T-helper 2 cell treated with Interferon-gamma antibody and Interleukin-4, amounts not matched to agents 100 ng/mL and 5 ng/mL, for 36 hours (primary cell): ENCODE results near the gene RANBP2. TPM values are rescaled to one million over a fixed set of nuclear protein-coding genes. Genes with fewer than 3 reads are reported as not detected.
"Not testable (repeated sequence)": the region's sequence is repeated elsewhere in the genome, so short reads cannot be mapped to it uniquely, and the experiment has no call there.

Experiments
- intact Hi-C: fragments of 100-400 bp; cut with micrococcal nuclease; formaldehyde crosslinking; loops from one replicate; pipeline ENCODE4 v1.15.1; 2023
- total RNA-seq: library from RNA; stranded (reverse); gene quantifications from 2 replicates; pipeline ENCODE4 v1.2.3, GENCODE V29; 2022

Gene RANBP2
- 55.4 and 64.2 TPM in 2 replicates for total RNA-seq

GRCh38 chr2:108719149-108720044 is at the start of gene RANBP2:
Gene RANBP2, plus strand, starts transcription at chr2:108719482. Its CDS starts 125 bp downstream, at chr2:108719607.
- intact Hi-C loops: loop anchor here (1.0 to 2.0 kb wide), 5 partner anchors 67 to 270 kb away; partner anchors contain the start of genes CCDC138, GCC2 and LIMS1

- intact Hi-C loops: not testable (repeated sequence)
Observed at GRCh38 chr2:108670282-108670681, 49.0 kb upstream of the RANBP2 start.

DNA sequence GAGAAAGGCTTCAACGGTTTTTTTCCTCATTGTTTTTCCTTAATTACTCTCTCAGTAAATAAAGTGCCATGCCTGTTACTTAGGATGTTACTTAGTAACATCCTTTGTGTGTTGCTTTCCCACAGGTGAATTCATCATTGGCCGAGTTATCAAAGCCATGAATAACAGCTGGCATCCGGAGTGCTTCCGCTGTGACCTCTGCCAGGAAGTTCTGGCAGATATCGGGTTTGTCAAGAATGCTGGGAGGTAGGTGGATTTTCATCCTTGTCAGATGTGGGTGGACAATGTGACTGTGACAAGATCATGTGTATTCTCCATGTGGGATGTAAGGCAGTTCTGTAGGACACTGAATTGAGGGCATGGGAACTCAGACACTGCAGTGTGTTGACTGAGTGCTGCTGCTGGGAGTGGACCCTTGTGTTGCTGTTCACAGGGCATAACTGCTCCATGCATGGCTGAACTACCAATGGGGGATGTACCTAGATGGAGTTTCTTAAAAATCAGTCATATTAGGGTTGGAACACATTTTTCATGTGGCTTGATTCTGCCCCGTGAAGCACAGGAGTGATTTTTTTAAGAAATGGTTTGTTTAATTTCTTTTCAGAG is 47.0 kb upstream of the RANBP2 start:
- intact Hi-C loops: not testable (repeated sequence)

- intact Hi-C loops: not testable (repeated sequence)
Observed at GRCh38 chr2:108676522-108676921, 42.8 kb upstream of the RANBP2 start.

DNA sequence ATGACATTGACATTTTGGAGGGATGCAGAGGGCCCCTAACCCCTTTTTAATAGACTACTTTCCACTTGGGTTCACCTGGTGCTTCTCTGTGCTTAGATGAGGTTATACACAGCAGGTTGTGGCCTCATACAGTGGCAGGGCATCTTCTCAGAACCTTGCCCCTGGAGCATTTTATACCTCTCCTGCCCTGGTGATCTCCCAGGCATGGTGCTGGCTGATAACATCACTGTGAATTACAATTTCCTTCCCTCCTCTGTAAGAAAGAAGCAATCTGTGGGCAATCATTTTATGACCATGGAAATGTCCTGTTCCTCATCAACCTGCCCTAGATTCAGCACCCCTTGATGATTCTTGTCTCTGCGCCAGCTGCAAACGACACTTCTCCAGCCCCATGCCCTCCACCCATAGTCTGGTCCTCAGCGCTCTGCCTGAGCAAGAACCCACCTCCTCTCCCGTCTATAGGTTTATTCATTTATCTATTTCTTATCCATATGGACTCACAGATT is 42.0 kb upstream of the RANBP2 start:
- intact Hi-C loops: not testable (repeated sequence)

DNA sequence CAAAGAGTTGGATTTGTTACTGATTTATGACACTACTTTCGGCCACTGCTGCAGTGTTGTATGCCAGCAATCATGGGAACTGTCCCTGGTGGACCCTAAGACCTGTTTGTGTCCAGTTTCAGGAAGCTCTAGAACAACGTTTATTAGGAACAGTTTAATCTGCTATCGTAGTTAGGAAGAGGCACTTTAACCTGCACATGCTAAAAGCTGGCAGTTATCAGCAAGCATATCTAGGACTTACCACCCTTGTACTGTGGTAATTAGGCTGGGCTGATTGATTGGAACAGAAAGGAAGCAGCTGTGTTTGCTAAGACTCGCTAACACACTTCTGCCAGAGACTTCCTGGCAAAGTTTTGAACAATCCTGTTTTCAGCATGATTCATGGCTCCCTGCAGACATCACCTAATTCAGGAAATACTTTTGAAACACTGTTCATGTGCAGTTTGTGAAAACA is 41.1 kb upstream of the RANBP2 start:
- intact Hi-C loops: not testable (repeated sequence)

DNA sequence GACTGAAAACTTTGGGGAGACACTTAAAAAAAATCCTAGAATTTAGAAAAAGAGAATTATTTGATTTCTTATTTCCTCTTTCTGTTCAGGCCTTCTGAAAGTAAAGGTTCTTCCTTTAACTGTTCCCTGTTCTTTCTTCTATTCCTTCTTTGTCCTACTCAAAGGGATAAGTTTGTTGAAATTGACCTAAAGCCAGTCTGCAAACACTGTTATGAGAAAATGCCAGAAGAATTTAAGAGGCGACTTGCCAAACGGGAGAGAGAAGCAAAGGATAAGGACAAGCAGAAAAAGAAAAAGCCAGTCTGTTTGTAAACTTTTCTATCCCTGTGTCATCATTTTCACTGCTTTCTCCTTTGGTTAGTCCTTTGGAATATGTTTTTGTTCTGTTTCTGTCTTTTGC is 38.5 kb upstream of the RANBP2 start:
- intact Hi-C loops: not testable (repeated sequence)

GRCh38 chr2:108688818-108689756 is 30.2 kb upstream of the RANBP2 start:
- intact Hi-C loops: not testable (repeated sequence)

GRCh38 chr2:108690001-108690400 is 29.3 kb upstream of the RANBP2 start:
- intact Hi-C loops: not testable (repeated sequence)

DNA sequence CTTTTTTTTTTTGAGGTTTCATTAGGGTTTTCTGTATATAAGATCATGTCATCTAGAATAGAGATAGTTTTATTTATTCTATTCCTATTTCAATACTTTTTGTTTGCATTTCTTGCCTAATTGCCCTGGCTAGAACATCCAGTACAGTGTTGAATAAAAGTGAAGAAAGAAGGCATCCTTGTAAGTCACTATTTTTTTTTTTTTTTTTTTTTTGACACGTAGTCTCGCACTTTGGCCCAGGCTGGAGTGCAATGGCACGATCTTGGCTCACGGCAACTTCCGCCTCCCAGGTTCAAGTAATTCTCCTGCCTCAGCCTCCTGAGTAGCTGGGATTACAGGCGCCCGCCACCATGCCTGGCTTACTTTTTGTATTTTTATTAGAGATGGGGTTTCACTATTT is 27.8 kb upstream of the RANBP2 start:
- intact Hi-C loops: no loop called here

GRCh38 chr2:108701208-108701607 is 18.1 kb upstream of the RANBP2 start:
- intact Hi-C loops: no loop called here

- intact Hi-C loops: no loop called here
Observed at GRCh38 chr2:108701806-108702205, 17.5 kb upstream of the RANBP2 start.

DNA sequence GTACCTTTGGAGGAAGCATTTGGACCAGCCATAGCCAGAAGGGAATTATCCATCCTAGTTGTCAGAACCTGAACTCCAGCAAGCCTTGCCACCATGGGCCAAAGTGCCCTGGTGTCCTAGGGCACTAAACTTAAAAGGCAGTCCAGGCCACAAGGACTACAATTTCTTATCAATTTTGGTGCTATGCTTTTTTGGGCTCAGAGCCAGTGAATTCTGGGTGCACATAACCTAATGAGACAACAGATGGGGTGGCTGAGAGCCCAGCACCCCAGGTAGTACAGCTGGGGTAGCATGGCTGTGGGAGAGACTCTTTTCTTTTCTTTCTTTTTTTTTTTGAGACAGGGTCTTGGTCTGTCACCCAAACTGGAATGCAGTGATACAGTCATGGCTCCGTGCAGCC is 14.4 kb upstream of the RANBP2 start:
- intact Hi-C loops: no loop called here

GRCh38 chr2:108707300-108707699 is 12.0 kb upstream of the RANBP2 start:
- intact Hi-C loops: no loop called here

- intact Hi-C loops: not testable (repeated sequence)
Observed at GRCh38 chr2:108716971-108717370, 2.3 kb upstream of the RANBP2 start.

DNA sequence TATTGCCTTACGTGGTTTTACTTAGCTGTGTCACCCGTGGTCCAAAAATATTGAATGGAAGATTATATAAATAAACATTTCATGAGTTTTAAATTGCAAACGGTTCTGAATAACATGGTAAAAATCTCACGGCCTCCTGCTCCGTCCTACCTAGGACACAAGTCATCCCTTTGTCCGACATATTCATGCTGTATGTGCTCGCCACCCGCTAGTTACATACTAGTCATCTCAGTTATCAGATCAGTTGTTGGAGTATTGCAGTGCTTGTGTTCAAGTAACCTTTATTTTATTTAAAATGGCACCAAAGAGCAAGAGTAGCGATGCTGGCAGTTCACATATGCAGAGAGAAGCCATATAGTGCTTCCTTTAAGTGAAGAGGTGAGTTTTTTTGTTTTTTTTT is 6.8 kb downstream of the RANBP2 start:
- intact Hi-C loops: not testable (repeated sequence)

DNA sequence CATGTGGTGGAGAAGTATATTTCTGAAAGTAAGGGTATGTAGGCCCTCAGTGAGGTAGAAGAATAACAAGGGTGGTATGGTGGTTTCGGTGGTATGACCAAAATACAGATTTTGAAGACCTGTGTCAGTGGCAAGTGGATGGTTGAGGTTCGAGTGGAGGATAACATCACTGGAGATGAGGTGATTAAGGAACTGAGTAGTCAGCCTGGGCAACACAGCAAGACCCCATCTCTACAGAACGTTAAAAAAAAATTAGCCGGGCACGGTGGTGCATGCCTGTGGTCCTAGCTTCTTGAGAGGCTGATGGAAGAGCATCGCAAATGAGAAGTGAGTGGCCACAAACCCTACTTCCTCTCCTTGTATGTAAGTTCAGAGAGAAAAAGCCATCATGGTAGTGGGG is 15.4 kb downstream of the RANBP2 start:
- intact Hi-C loops: not testable (repeated sequence)

GRCh38 chr2:108757973-108758372 is 38.7 kb downstream of the RANBP2 start:
- intact Hi-C loops: not testable (repeated sequence)

DNA sequence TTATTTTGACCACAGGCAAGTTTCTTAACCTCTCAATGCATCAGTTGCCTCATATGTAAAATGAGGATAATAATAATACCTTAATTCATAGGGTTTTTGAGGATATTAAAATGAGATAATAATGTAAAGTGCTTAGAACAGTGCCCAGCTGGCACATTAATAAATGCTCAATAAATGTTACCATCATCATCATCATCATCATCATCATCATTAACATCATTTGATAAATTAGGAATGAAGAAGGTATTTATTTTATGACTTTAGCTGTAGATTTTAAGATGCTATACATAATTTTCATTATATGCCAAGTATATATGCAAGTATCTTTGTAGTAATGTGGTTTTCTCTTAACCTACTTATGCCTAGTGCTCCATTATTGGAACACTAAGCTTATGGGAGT is 43.3 kb downstream of the RANBP2 start:
- intact Hi-C loops: not testable (repeated sequence)

DNA sequence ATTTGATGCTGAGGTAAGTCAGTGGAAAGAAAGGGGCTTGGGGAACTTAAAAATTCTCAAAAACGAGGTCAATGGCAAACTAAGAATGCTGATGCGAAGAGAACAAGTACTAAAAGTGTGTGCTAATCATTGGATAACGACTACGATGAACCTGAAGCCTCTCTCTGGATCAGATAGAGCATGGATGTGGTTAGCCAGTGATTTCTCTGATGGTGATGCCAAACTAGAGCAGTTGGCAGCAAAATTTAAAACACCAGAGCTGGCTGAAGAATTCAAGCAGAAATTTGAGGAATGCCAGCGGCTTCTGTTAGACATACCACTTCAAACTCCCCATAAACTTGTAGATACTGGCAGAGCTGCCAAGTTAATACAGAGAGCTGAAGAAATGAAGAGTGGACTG is 47.4 kb downstream of the RANBP2 start:
- intact Hi-C loops: not testable (repeated sequence)

- intact Hi-C loops: not testable (repeated sequence)
Observed at GRCh38 chr2:108767859-108768258, 48.6 kb downstream of the RANBP2 start.
